ENCODE measurements around the gene GABARAPL1. TPM values are rescaled to one million over a fixed set of nuclear protein-coding genes. Genes with fewer than 3 reads are reported as not detected.

Gene GABARAPL1
- total RNA-seq (105 and 186 TPM in 2 replicates), polyA plus RNA-seq (68.1 and 363 TPM in 2 replicates), polyA minus RNA-seq (ENCODE audit: low replicate concordance) (29.3 and 97.1 TPM in 2 replicates)
- 57.3 and 279 TPM in 2 replicates for polyA plus RNA-seq (2012)

DNA sequence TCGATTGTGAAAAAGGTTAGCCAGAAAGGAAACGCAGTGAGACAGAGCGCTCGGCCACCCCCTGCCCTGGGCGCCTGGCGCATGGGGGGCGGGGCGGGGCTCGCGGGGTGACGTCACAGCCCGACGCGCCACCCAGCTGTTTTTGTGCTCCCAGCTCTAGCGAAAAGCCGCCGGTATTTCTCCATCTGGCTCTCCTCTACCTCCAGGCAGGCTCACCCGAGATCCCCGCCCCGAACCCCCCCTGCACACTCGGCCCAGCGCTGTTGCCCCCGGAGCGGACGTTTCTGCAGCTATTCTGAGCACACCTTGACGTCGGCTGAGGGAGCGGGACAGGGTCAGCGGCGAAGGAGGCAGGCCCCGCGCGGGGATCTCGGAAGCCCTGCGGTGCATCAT lies at the start of gene GABARAPL1:
GABARAPL1 (plus strand) TSS at position 139 of the 393 bp plus-strand sequence; CDS start at position 392, 253 bp downstream.
- H3K9ac ChIP-seq (ENCODE audit: insufficient read depth, low read length): peak within 1 kb of the TSS; percentile 100
- TF ChIP-seq EZH2 (IDR thresholded peaks at IDR 0.05; ENCODE audit: low read length, missing control alignments): no peak
- TF ChIP-seq, protein P1, sequence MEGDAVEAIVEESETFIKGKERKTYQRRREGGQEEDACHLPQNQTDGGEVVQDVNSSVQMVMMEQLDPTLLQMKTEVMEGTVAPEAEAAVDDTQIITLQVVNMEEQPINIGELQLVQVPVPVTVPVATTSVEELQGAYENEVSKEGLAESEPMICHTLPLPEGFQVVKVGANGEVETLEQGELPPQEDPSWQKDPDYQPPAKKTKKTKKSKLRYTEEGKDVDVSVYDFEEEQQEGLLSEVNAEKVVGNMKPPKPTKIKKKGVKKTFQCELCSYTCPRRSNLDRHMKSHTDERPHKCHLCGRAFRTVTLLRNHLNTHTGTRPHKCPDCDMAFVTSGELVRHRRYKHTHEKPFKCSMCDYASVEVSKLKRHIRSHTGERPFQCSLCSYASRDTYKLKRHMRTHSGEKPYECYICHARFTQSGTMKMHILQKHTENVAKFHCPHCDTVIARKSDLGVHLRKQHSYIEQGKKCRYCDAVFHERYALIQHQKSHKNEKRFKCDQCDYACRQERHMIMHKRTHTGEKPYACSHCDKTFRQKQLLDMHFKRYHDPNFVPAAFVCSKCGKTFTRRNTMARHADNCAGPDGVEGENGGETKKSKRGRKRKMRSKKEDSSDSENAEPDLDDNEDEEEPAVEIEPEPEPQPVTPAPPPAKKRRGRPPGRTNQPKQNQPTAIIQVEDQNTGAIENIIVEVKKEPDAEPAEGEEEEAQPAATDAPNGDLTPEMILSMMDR (conservative IDR thresholded peaks at IDR 0.05 in 1 of 2, IDR thresholded peaks at IDR 0.05 in 1 of 2; ENCODE audit: low read depth in 1 of 2, low read length in 2 of 2): no peak
- peaks cover 4% of the 10 kb centered on the region for H3K4me1 ChIP-seq (ENCODE audit: control insufficient read depth, extremely low read depth, insufficient read depth, low read length)
- peaks cover 21% of the 10 kb centered on the region for H3K79me2 ChIP-seq (ENCODE audit: control insufficient read depth, insufficient read depth, low read length)
- H3K36me3 ChIP-seq (ENCODE audit: control insufficient read depth, insufficient read depth, low read length): peaks cover 2% of the 10 kb centered on the region
- H3K27ac ChIP-seq (ENCODE audit: insufficient read depth, low read length): peak within 1 kb of the TSS; percentile 100
- H3K4me3 ChIP-seq (replicated peaks in 1 of 4; ENCODE audit: control extremely low read depth in 1 of 4, insufficient read depth in 1 of 4, low read depth in 3 of 4, low read length in 4 of 4): peak within 1 kb of the TSS; percentile 96 to 100 (median 98)
- DNase-seq (ENCODE audit: low read depth in 2 of 2): peak; percentile 76 to 93
- peak within 1 kb of the TSS; percentile 93 for H3K4me2 ChIP-seq (ENCODE audit: extremely low read depth, insufficient read depth, low read length)
- no peaks in the 10 kb centered on the region for H3K9me3 ChIP-seq (ENCODE audit: control insufficient read depth, insufficient read depth, low read depth, low read length)
- H3K27me3 ChIP-seq (ENCODE audit: control insufficient read depth, insufficient read depth, low read length): no peaks in the 10 kb centered on the region
- peaks cover 4% of the 10 kb centered on the region for H4K20me1 ChIP-seq (ENCODE audit: control insufficient read depth, extremely low read depth, insufficient read depth, low read length)
- peak within 1 kb of the TSS; percentile 54 for H2AFZ ChIP-seq (ENCODE audit: low read length)

DNA sequence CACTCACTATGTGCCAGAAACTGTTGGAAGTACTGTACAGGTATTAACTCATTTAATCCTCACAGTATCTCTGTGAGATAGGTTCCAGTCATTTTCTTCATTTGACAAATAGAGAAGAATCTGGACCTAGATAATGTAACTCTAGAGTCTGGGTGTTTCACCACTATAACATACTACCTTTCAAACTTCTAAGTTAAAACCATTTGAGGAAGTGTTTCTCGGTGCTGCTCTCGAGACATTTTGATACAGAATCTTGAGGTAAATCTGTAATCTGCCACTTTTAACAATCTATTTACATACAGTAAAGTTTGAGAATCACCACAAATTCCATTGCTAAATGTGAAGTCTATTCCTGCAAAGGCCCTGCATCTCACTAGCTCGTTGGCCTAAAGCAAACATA lies 49.6 kb upstream of the GABARAPL1 start:
- Histone ChIP-seq H3K36me3 (ENCODE audit: control insufficient read depth, insufficient read depth, low read length) (no peaks in the 10 kb centered on the region), H3K27ac (ENCODE audit: insufficient read depth, low read length) (no peak overlapping the region), H3K9ac (ENCODE audit: insufficient read depth, low read length) (no peak overlapping the region), H3K27me3 (ENCODE audit: control insufficient read depth, insufficient read depth, low read length) (no peaks in the 10 kb centered on the region), H2AFZ (ENCODE audit: low read length) (no peak overlapping the region), H3K9me3 (ENCODE audit: control insufficient read depth, insufficient read depth, low read depth, low read length) (no peaks in the 10 kb centered on the region), H3K79me2 (ENCODE audit: control insufficient read depth, insufficient read depth, low read length) (no peaks in the 10 kb centered on the region), H4K20me1 (ENCODE audit: control insufficient read depth, extremely low read depth, insufficient read depth, low read length) (no peaks in the 10 kb centered on the region), H3K4me2 (ENCODE audit: extremely low read depth, insufficient read depth, low read length) (no peak overlapping the region), H3K4me3 (replicated peaks in 1 of 4; ENCODE audit: control extremely low read depth in 1 of 4, insufficient read depth in 1 of 4, low read depth in 3 of 4, low read length in 4 of 4) (no peak overlapping the region), H3K4me1 (ENCODE audit: control insufficient read depth, extremely low read depth, insufficient read depth, low read length) (no peaks in the 10 kb centered on the region)
- DNase-seq (ENCODE audit: low read depth in 2 of 2): no peak
- no peak for TF ChIP-seq EZH2 (IDR thresholded peaks at IDR 0.05; ENCODE audit: low read length, missing control alignments)
- TF ChIP-seq, protein P1 (conservative IDR thresholded peaks at IDR 0.05 in 1 of 2, IDR thresholded peaks at IDR 0.05 in 1 of 2; ENCODE audit: low read depth in 1 of 2, low read length in 2 of 2): no peak

DNA sequence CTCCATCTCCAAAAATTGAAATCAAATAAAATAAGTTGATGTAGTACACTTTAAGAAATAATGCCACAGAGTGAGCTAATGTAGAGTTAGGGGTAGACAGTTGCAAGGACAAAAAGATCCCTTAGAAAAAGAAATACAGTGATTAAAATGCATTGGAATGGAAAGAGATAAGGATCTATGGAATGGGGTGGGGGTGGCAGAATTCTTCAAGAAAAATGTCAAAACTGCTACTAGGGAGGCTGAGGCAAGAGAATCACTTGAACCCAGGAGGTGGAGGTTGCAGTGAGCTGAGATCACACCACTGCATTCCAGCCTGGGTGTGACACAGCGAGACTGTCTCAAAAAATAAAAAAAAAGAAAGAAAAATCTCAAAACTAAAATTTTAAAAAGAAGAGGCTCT lies 47.3 kb upstream of the GABARAPL1 start:
- Histone ChIP-seq H3K4me2 (ENCODE audit: extremely low read depth, insufficient read depth, low read length) (no peak overlapping the region), H3K79me2 (ENCODE audit: control insufficient read depth, insufficient read depth, low read length) (no peaks in the 10 kb centered on the region), H3K36me3 (ENCODE audit: control insufficient read depth, insufficient read depth, low read length) (no peaks in the 10 kb centered on the region), H2AFZ (ENCODE audit: low read length) (no peak overlapping the region), H3K4me3 (replicated peaks in 1 of 4; ENCODE audit: control extremely low read depth in 1 of 4, insufficient read depth in 1 of 4, low read depth in 3 of 4, low read length in 4 of 4) (no peak overlapping the region), H3K4me1 (ENCODE audit: control insufficient read depth, extremely low read depth, insufficient read depth, low read length) (peaks cover 4% of the 10 kb centered on the region), H4K20me1 (ENCODE audit: control insufficient read depth, extremely low read depth, insufficient read depth, low read length) (no peaks in the 10 kb centered on the region), H3K9me3 (ENCODE audit: control insufficient read depth, insufficient read depth, low read depth, low read length) (no peaks in the 10 kb centered on the region), H3K27ac (ENCODE audit: insufficient read depth, low read length) (no peak overlapping the region), H3K27me3 (ENCODE audit: control insufficient read depth, insufficient read depth, low read length) (no peaks in the 10 kb centered on the region), H3K9ac (ENCODE audit: insufficient read depth, low read length) (no peak overlapping the region)
- TF ChIP-seq EZH2 (IDR thresholded peaks at IDR 0.05; ENCODE audit: low read length, missing control alignments): no peak
- TF ChIP-seq, protein P1 (conservative IDR thresholded peaks at IDR 0.05 in 1 of 2, IDR thresholded peaks at IDR 0.05 in 1 of 2; ENCODE audit: low read depth in 1 of 2, low read length in 2 of 2): no peak
- DNase-seq (ENCODE audit: low read depth in 2 of 2): peak in 1 of 2 donors; percentile 20

Data from fibroblast of lung (primary cell).